Epidermal melanocyte (primary cell): Measurements from ENCODE around the gene DRG1.
A peak's percentile ranks its signal among the peaks of the same experiment; 100 is the strongest.
"Not testable (repeated sequence)": the region's sequence is repeated elsewhere in the genome, so short reads cannot be mapped to it uniquely, and the experiment has no call there.

Experiments used
- DNase-seq: peaks from one replicate; pipeline ENCODE4 v3.0.0; 2011; ENCODE audit warnings: low spot score; ENCODE audit not compliant: insufficient read length

Gene DRG1, protein sequence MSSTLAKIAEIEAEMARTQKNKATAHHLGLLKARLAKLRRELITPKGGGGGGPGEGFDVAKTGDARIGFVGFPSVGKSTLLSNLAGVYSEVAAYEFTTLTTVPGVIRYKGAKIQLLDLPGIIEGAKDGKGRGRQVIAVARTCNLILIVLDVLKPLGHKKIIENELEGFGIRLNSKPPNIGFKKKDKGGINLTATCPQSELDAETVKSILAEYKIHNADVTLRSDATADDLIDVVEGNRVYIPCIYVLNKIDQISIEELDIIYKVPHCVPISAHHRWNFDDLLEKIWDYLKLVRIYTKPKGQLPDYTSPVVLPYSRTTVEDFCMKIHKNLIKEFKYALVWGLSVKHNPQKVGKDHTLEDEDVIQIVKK

GRCh38 chr22:31399211-31400022, at the start of gene DRG1:
TSS of gene DRG1 (plus strand) at chr22:31399604. CDS start at chr22:31399684, 80 bp downstream.
- peak; percentile 95 for DNase-seq

GRCh38 chr22:31349960-31350359, 49.4 kb upstream of the DRG1 start:
- peak; percentile 2 for DNase-seq

DNA sequence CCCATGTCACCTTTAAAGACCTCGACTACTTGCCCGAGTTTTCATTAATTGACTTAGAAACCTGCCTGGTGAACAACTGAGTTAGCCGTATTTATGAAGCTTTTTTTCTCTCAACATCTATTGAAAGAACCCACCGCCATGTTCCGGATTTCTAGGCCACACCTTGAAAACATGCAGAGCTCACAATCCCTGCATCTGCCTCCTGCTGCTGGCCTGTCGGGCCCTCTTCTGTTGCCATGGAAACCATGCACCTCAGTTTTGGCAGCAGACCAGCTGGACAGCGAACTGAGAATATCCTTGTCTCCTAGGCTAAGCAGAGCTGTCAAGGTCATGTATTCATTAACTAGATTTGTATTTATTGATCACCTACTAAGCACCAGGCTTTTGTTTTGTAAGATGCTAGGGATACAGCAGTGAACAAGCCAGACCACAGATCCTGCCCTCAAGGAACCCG, 49.0 kb upstream of the DRG1 start:
- peak; percentile 18 for DNase-seq

GRCh38 chr22:31354515-31354914, 44.9 kb upstream of the DRG1 start:
- no peak for DNase-seq

DNA sequence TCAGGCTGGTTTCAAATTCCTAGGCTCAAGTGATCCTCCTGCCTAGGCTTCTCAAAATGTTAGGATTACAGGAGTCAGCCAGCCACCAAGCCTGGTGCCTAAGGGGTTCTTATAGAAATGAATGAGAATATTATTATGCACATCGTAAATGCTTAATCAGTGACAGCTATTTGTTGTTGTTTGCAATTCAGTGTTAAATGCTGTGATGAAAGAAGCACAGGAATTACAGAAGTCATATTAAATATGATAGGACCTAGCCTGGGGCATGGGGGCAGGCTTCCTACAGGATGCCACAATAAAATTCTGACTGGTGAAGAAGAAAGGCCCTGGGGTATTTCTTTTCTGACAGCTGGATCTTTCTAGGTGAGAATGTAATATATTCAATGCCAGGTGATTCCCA, 39.4 kb upstream of the DRG1 start:
- no peak for DNase-seq

DNA sequence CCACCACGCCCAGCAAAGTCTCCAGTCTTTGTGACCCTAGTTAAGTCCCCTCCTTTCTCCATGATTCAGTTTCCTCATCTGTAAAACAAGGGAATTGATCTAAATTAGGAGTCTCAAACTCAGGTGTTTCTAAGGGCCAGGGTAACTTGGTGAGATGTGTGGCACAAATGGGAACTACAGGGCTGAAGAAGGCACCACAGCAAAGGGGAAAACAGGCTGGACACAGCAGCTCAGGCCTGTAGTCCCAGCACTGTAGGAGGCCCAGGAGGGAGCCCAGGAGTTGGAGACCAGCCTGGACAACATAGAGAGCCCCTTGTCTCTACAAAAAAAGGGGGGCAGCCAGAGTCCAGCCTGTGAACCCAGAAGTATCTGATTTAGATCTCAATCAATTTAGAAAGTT, 37.7 kb upstream of the DRG1 start:
- no peak for DNase-seq

- DNase-seq = no peak
These were observed 35.4 kb upstream of the DRG1 start for GRCh38 chr22:31363885-31364465.

GRCh38 chr22:31367426-31367825, 32.0 kb upstream of the DRG1 start:
- no peak for DNase-seq

DNA sequence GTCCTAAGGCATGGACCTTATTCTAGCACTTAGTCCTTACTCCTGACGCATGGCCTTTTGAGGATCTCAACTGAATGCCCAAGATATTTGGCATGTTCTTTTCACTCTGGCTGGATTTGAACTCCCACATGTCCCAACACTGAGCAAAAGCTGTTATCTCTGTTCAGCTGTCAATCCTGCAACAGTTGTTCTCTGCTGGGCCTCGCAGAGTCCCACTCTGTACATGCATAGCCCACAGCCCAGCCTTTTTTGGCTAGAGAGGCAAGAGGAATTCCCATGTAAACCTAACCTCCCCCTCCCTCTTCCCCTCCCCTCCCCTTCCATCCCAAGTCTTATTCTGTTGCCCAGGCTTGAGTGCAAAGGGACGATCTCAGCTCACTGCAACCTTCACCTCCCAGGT, 21.8 kb upstream of the DRG1 start:
- DNase-seq = no peak

GRCh38 chr22:31378123-31378522, 21.3 kb upstream of the DRG1 start:
- no peak for DNase-seq

DNA sequence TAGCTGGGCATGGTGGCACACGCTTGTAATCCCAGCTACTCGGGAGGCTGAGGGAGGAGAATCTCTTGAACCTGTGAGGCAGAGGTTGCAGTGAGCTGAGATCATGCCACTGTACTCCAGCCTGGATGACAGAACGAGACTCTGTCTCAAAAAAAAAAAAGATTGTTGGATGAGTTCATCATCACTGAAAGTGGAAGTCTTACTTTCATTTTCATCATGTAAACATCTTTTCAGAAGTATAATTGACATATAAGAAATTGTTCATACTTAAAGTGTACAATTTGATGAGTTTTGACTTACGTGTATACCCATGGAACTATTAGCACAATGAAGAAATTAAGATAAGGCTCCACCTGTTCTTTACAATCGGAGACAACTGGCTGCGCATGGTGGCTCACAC, 20.8 kb upstream of the DRG1 start:
- not testable (repeated sequence) for DNase-seq

GRCh38 chr22:31393893-31394292, 5.5 kb upstream of the DRG1 start:
- no peak for DNase-seq

DNA sequence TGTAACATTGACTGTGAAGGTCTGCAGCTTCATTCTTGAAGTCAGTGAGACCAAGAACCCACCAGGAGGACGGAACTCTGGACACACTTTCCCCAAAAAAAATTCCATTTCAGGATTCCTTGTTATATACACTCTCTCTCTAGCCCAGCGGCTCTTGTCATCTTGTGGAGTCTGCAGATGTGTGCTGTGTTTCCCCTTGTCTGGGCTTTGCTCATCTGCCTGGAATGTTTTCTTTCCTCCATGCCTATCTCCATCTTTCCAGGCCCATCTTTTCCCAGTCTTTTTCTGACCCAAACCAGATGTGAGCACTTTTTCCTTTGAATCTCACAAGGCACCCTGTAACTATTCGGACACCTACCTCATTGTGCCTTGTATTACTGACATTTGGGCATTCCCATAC, 5.1 kb upstream of the DRG1 start:
- DNase-seq = no peak

DNA sequence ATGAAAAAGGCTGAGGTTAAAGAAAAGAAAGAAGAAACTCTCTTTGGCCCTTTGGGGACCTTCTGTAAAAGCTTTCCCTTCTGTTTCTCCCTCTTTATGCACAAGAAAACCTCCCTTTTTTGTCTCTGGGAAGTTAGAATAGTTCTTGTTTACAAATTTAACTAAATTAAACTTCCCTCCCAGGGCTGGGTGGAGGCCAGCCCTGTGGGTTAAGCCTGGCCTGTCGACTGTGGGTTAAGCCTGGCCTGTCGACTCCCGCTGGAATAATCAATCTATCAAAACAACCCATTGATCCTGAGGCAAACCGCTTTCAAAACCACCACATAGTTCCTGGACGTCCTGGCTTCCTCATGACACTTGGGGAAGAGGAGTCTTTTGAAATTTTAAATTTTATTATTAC, 1.2 kb upstream of the DRG1 start:
- no peak for DNase-seq

GRCh38 chr22:31400023-31400397, 606 bp downstream of the DRG1 start:
- DNase-seq = no peak

DNA sequence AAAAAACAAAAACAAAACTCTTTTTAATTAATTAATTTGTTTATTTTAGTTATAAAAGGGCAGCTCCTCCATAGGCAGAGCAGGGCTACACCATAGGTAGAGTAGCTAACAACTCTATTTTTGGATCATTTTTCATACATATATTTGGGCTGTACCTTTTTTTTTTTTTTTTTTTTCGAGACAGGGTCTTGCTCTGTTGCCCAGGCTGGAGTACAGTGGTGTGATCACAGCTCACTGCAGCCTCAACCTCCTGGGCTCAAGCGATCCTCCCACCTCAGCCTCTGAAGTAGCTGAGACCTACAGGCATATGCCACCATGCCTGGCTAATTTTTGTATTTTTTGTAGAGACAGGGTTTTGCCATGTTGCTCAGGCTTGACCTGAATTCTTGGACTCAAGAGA, 2.9 kb downstream of the DRG1 start:
- DNase-seq = not testable (repeated sequence)

DNA sequence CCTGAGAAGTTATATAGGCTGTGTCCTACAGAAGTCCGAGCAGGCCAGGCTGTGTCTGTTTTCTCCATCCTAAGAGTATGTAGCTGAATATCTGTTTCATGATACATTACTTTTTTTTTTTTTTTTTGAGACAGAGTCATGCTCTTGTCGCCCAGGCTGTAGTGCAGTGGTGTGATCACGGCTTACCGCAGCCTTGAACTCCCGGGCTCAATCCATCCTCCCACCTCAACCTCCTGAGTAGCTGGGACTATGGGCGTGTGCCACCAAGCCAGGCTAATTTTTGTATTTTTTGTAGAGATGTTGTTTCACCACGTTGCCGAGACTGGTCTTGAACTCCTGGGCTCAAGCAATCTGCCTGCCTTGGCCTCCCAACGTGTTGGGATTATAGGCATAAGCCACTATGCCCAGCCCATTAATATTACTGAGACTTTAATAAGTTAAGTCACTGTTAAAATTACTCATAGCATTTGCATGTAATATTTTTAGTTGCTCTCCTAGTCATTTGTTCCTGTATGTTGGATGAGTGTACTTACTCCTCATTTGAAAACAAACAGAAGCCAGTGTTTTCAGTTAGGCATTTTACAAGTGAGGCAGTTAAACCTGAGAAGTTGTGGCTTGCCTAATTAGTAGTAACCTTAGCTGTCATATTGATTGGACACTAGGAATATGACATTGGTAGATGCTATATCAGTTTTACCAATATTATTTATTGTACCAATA, 26.1 kb downstream of the DRG1 start:
- DNase-seq = no peak

GRCh38 chr22:31431950-31432349, 32.5 kb downstream of the DRG1 start:
- no peak for DNase-seq

- DNase-seq = no peak
These were observed 36.7 kb downstream of the DRG1 start for GRCh38 chr22:31436132-31436531.

DNA sequence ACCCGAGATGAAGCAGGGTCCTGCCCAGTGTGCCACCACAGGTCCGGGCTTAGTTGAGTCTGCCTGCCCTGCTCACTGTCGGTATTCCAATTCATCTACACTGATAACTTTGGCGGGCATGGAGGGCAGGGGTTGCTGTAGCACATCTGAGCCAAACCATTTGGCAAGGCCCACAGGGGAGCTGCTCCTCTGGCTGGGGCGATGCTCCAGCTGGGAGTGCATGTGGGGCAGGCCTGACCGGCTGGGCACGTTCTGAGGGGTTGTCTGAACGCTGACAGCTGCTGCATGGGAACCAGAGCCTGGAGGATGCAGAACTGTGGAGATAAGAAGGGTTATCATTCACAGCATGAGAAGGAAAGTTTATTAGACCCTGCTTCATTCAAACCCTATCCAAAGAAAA, 40.4 kb downstream of the DRG1 start:
- no peak for DNase-seq

DNA sequence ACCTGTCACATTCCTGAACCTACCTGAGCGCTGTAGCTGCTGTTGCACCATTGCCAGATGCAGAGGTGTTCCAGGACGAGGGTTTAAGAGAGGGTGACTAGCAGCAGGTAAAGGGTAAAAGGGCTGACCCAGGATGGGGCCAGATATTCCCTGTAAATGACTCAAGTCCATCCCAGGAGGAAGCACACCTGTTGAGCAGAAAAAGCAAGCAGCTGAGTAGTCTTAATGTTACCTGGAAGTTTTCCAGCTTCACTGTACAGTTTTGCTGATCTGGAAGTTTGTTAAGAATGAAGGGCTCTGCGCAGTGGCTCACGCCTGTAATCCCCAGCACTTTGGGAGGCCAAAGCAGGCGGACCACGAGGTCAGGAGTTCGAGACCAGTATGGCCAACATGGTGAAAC, 41.3 kb downstream of the DRG1 start:
- DNase-seq = no peak

GRCh38 chr22:31441652-31442051, 42.2 kb downstream of the DRG1 start:
- no peak for DNase-seq
